ENCODE data around the gene HEMK1. TPM values are rescaled to one million over a fixed set of nuclear protein-coding genes. Genes with fewer than 3 reads are reported as not detected.

Gene HEMK1
- polyA plus RNA-seq, 2 of the 4 experiments (the other 2 are of a cell fraction) = 4.3 to 4.7 TPM

- TF ChIP-seq ESRRA (IDR thresholded peaks at IDR 0.05; ENCODE audit: borderline replicate concordance, low read length) (peak; percentile 76; the same call in 1 of the 2 replicates), E2F6 (IDR thresholded peaks at IDR 0.05; ENCODE audit: borderline replicate concordance, low read depth) (0 out of 2 replicates have a peak, but pooled peaks have one; percentile 28)
Observed at GRCh38 chr3:50600841-50601591, 31.7 kb downstream of the HEMK1 start (continued).

- Histone ChIP-seq H3K4me2 (peak overlapping the region; percentile 91; the same call in 2 of the 3 replicates), H3K27ac (peak overlapping the region; percentile 97 to 98)
- CTCF ChIA-PET = interaction anchor here (0.6 to 18.5 kb wide), 5 partner anchors 11 to 48 kb away, joined by 3 to 375 read pairs (median 3); partner anchors contain the start of genes C3orf18, CISH and HEMK1
Observed at GRCh38 chr3:50602595-50603191, 33.4 kb downstream of the HEMK1 start.

More at GRCh38 chr3:50602595-50603191, 33.4 kb downstream of the HEMK1 start:
- Histone ChIP-seq H3K4me1 (peaks cover 48% of the 10 kb centered on the region), H3K9me3 (no peaks in the 10 kb centered on the region), H3K4me3 (no peak overlapping the region)
- no peak for TF ChIP-seq BCL3 (IDR thresholded peaks at IDR 0.05)
- no peak for TF ChIP-seq E2F6 (IDR thresholded peaks at IDR 0.05; ENCODE audit: borderline replicate concordance, low read depth)
- TF ChIP-seq JUNB (IDR thresholded peaks at IDR 0.05) = no peak
- TF ChIP-seq BHLHE40 (IDR thresholded peaks at IDR 0.05; ENCODE audit: low read depth, low read length) = no peak
- no peak for TF ChIP-seq RARB (CRISPR knock-in tag; IDR thresholded peaks at IDR 0.05)
- TF ChIP-seq GATA3 (IDR thresholded peaks at IDR 0.05; ENCODE audit: borderline replicate concordance) = no peak
- TF ChIP-seq CBX8 (IDR thresholded peaks at IDR 0.05) = no peak
- TF ChIP-seq KDM5A (IDR thresholded peaks at IDR 0.05) = no peak
- no peak for TF ChIP-seq FOSB (CRISPR knock-in tag; IDR thresholded peaks at IDR 0.05)
- no peak for TF ChIP-seq ZNF302 (CRISPR knock-in tag; IDR thresholded peaks at IDR 0.05)
- TF ChIP-seq RNF2 (IDR thresholded peaks at IDR 0.05; ENCODE audit: borderline replicate concordance, low read depth) = no peak
- TF ChIP-seq EHF (CRISPR knock-in tag; IDR thresholded peaks at IDR 0.05) = no peak
- TF ChIP-seq RAD21 (conservative IDR thresholded peaks at IDR 0.05 in 1 of 2, IDR thresholded peaks at IDR 0.05 in 1 of 2) = no peak
- no peak for TF ChIP-seq CHD4 (IDR thresholded peaks at IDR 0.05; ENCODE audit: borderline replicate concordance)
- no peak for TF ChIP-seq HMGXB4 (CRISPR knock-in tag; IDR thresholded peaks at IDR 0.05; ENCODE audit: borderline replicate concordance)
- no peak for TF ChIP-seq HOXB5 (CRISPR knock-in tag; IDR thresholded peaks at IDR 0.05)
- TF ChIP-seq NR3C1 (IDR thresholded peaks at IDR 0.05) = no peak
- WGBS (ENCODE audit: missing lambda C conversion rate) = 84% methylated on average over 7 of the region's 9 CpGs
- POLR2A ChIA-PET = interaction anchor here (1.6 to 1.8 kb wide), 2 partner anchors 9 to 34 kb away, joined by 4 read pairs; partner anchors contain the start of genes CISH and HEMK1
- no peak for DNase-seq (ENCODE audit: low read depth in 1 of 2, low spot score in 1 of 2)
- no peak for FAIRE-seq
- no peak for ATAC-seq
